K562 (cell line): ENCODE results near the gene SYDE1. TPM values are rescaled to one million over a fixed set of nuclear protein-coding genes. Genes with fewer than 3 reads are reported as not detected.

Experiments
- ATAC-seq: fragments of 200-7000 bp; cut with Tn5 transposase; 3 replicates; pipeline ENCODE4 v1.9.1; 2020; ENCODE audit warnings: moderate library complexity
- BruUV-seq: library from RNA; stranded (reverse); fragments of 400-500 nt; replicated peaks from 2 replicates; lab custom pipeline; 2021; lab: Mats Ljungman, UMichigan
- CTCF ChIA-PET: fragments of 300-600 bp; formaldehyde crosslinking; extraction: SDS; loops from one replicate; lab custom pipeline; 2021; ENCODE audit warnings: low intra/inter-chr PET ratio; lab: Yijun Ruan, JAX
- POLR2A ChIA-PET: fragments of 300-600, 350-650 bp; sonication (Branson Sonifier 250); formaldehyde crosslinking; extraction: SDS; loops from one replicate; lab custom pipeline; 2021; ENCODE audit warnings: antibody characterized with exemption, inconsistent platforms; lab: Yijun Ruan, JAX
- DNase-seq, 4 experiments: peaks; one replicate each; pipeline versions ENCODE4 v3.0.0 to v3.0.0-alpha.2; 2011 to 2018; ENCODE audit warnings: low spot score in 3 of 4, mixed read lengths in 3 of 4; ENCODE audit errors: extremely low read depth in 1 of 4
- FAIRE-seq: peaks from 2 replicates; lab custom pipeline; 2011; peaks lifted over from hg19 to GRCh38; lab: Jason Lieb, UNC
- H2AFZ ChIP-seq: 2 replicates; pipeline ENCODE4 v1.6.0; 2011; ENCODE audit warnings: low read depth, low read length, control low read depth, inconsistent platforms
- H3K27ac ChIP-seq: fragments of 200-600 bp; 3 replicates; pipeline ENCODE4 v1.8.0; 2011; ENCODE audit warnings: low read depth, mild to moderate bottlenecking, control low read depth, inconsistent platforms, low read length, moderate library complexity, mixed read lengths; ENCODE audit errors: extremely low read depth
- H3K27me3 ChIP-seq, 2 experiments: fragments of 300-600 bp in 1 of 2; 2 replicates in 1 of 2; 3 replicates in 1 of 2; pipeline versions ENCODE4 v1.6.0 to v1.8.0; 2011; ENCODE audit warnings: inconsistent platforms in 2 of 2, low read length in 2 of 2, mild to moderate bottlenecking in 1 of 2, mixed read lengths in 1 of 2, moderate library complexity in 1 of 2; ENCODE audit not compliant: control insufficient read depth in 2 of 2, insufficient read depth in 2 of 2
- H3K36me3 ChIP-seq: fragments of 300-600 bp; 3 replicates; pipeline ENCODE4 v1.8.0; 2011; ENCODE audit warnings: mild to moderate bottlenecking, low read length, inconsistent platforms; ENCODE audit not compliant: control insufficient read depth, insufficient read depth
- H3K4me1 ChIP-seq, 2 experiments: fragments of 200-600 bp in 1 of 2; replicated peaks in 1 of 2; 2 replicates in 1 of 2; 3 replicates in 1 of 2; pipeline versions ENCODE4 v1.5.1 to v1.8.0; 2011; ENCODE audit warnings: inconsistent platforms in 2 of 2, low read length in 2 of 2, mild to moderate bottlenecking in 1 of 2, mixed read lengths in 1 of 2, moderate library complexity in 1 of 2; ENCODE audit not compliant: control insufficient read depth in 2 of 2, insufficient read depth in 2 of 2
- H3K4me2 ChIP-seq: 2 replicates; pipeline ENCODE4 v1.6.1; 2011; ENCODE audit warnings: low read length, control low read depth, inconsistent platforms, mixed read lengths; ENCODE audit not compliant: insufficient read depth
- H3K4me3 ChIP-seq: fragments of 200-600 bp; sonication (generic), shearing (Covaris generic); 2 replicates; pipeline ENCODE4 v1.5.1; 2016; ENCODE audit warnings: control low read depth, inconsistent platforms
- H3K79me2 ChIP-seq: fragments of 200-600 bp; 3 replicates; pipeline ENCODE4 v1.8.0; 2011; ENCODE audit warnings: low read length, inconsistent platforms; ENCODE audit not compliant: control insufficient read depth, insufficient read depth
- H3K9ac ChIP-seq, 2 experiments: 2 replicates each; pipeline versions ENCODE4 v1.6.0 to v1.6.1; 2011; ENCODE audit warnings: low read depth in 2 of 2, low read length in 2 of 2, control low read depth in 1 of 2, inconsistent platforms in 1 of 2, mild to moderate bottlenecking in 1 of 2, mixed read lengths in 1 of 2; ENCODE audit not compliant: insufficient read depth in 1 of 2
- H3K9me1 ChIP-seq: one replicate; pipeline ENCODE4 v1.6.0; 2011; ENCODE audit warnings: inconsistent platforms, mild to moderate bottlenecking, low read length, moderate library complexity; ENCODE audit not compliant: control insufficient read depth, insufficient read depth
- H3K9me3 ChIP-seq: replicated peaks from 2 replicates; pipeline ENCODE4 v1.5.1; 2011; ENCODE audit warnings: low read depth, low read length, inconsistent platforms; ENCODE audit not compliant: control insufficient read depth, insufficient read depth
- H4K20me1 ChIP-seq: replicated peaks from 2 replicates; pipeline ENCODE4 v1.6.1; 2011; ENCODE audit warnings: low read length, inconsistent platforms, mixed read lengths; ENCODE audit not compliant: control insufficient read depth, insufficient read depth
- GATAD2A ChIP-seq: fragments of 450-650 bp; IDR thresholded peaks from 2 replicates; pipeline ENCODE4 v1.6.1; 2017
- HMG20A ChIP-seq: fragments of 450-650 bp; formaldehyde crosslinking; conservative IDR thresholded peaks from 2 replicates; pipeline ENCODE4 v1.4.0; 2020; ENCODE audit warnings: mild to moderate bottlenecking, mixed read lengths
- HMG20B ChIP-seq: fragments of 250-450 bp; sonication (Bioruptor Pico); IDR thresholded peaks from 2 replicates; pipeline ENCODE4 v1.5.0; 2021; ENCODE audit warnings: mild to moderate bottlenecking
- MTA3 ChIP-seq: fragments of 450-650 bp; formaldehyde crosslinking; IDR thresholded peaks from 2 replicates; pipeline ENCODE4 v1.6.1; 2017; ENCODE audit warnings: mild to moderate bottlenecking, borderline replicate concordance
- PTTG1 ChIP-seq: fragments of 450-650 bp; IDR thresholded peaks from 2 replicates; pipeline ENCODE4 v1.6.1; 2016; ENCODE audit warnings: low read depth, mild to moderate bottlenecking, missing genetic modification characterization, missing compliant biosample characterization
- RAD21 ChIP-seq, 2 experiments: fragments of 250-450 bp in 1 of 2; fragments of 450-650 bp in 1 of 2; sonication (Bioruptor Pico) in 1 of 2; formaldehyde crosslinking in 1 of 2; IDR thresholded peaks in 1 of 2; conservative IDR thresholded peaks in 1 of 2; 2 replicates each; pipeline versions ENCODE4 v1.4.0 to v1.8.0; 2020 to 2022; ENCODE audit warnings: mild to moderate bottlenecking in 2 of 2, moderate library complexity in 1 of 2
- ZFP36 ChIP-seq: fragments of 150-350 bp; IDR thresholded peaks from 2 replicates; pipeline ENCODE4 v1.6.1; 2018; ENCODE audit warnings: low read length, low read depth; ENCODE audit not compliant: partially characterized antibody
- ZSCAN32 ChIP-seq: fragments of 450-650 bp; formaldehyde crosslinking; IDR thresholded peaks from 2 replicates; pipeline ENCODE4 v1.4.0; 2020; ENCODE audit warnings: mild to moderate bottlenecking, moderate library complexity
- WGBS: fragments of 100-300 bp; shearing (Covaris generic); methylation state at CpG from one replicate; pipeline ENCODE4 v1.1.6; 2016; ENCODE audit warnings: low coverage, mixed read lengths; ENCODE audit not compliant: insufficient coverage; ENCODE audit errors: missing lambda C conversion rate; 5-methylcytosine and 5-hydroxymethylcytosine counted together
- in situ Hi-C: fragments of 300-500 bp; cut with MboI; formaldehyde crosslinking; loops from 4 replicates; pipeline ENCODE4 v1.15.0; 2018; ENCODE audit warnings: inconsistent platforms, mixed read lengths
- intact Hi-C: fragments of 100-400 bp; cut with micrococcal nuclease; formaldehyde crosslinking; loops from 2 replicates; pipeline ENCODE4 v1.14.2; 2022
- polyA plus RNA-seq, 8 experiments: library from polyadenylated mRNA; depleted of rRNA in 4 of 8; stranded (reverse) in 5 of 8; unstranded in 3 of 8; fragments of >200 nt; fragmentation: Nextera tagmentation in 2 of 8; fragmentation: Illumina TruSeq in 1 of 8; extraction: Ambion mirVana in 2 of 8; extraction: Trizol in 1 of 8; gene quantifications; 2 replicates each; pipeline versions ENCODE4 v1.2.1 to v1.2.3, GENCODE V29; 2011 to 2014; ENCODE audit warnings: inconsistent platforms in 1 of 8, missing spikeins in 1 of 8
- total RNA-seq, 7 experiments: library from RNA; depleted of rRNA in 6 of 7; stranded (reverse); fragments of >200 nt in 6 of 7; fragmentation: Illumina TruSeq in 2 of 7; extraction: Trizol in 2 of 7; gene quantifications; 2 replicates each; pipeline versions ENCODE4 v1.2.1 to v1.2.3, GENCODE V29; 2011 to 2021; ENCODE audit warnings: low replicate concordance in 1 of 7
- TF ChIP-seq, protein P1 (sequence below): IDR thresholded peaks from 2 replicates; pipeline ENCODE4 v1.6.1; 2011; ENCODE audit not compliant: insufficient read length; ENCODE audit errors: extremely low read depth
- TF ChIP-seq, protein P2 (sequence below), 3 experiments: IDR thresholded peaks in 2 of 3; conservative IDR thresholded peaks in 1 of 3; 2 replicates each; pipeline ENCODE4 v1.5.1; 2011 to 2012; ENCODE audit warnings: low read length in 3 of 3, mild to moderate bottlenecking in 3 of 3, control low read depth in 2 of 3, improper control_type of control experiment in 1 of 3, inconsistent platforms in 1 of 3, low read depth in 1 of 3, mixed read lengths in 1 of 3, moderate library complexity in 1 of 3; ENCODE audit not compliant: insufficient read depth in 2 of 3

SYDE1 gene
- total and polyA plus RNA-seq, 9 of the 15 experiments (the other 6 are each of a cell fraction or from before 2014, with no cell fraction given), result 0.04 TPM; not detected in 8

DNA sequence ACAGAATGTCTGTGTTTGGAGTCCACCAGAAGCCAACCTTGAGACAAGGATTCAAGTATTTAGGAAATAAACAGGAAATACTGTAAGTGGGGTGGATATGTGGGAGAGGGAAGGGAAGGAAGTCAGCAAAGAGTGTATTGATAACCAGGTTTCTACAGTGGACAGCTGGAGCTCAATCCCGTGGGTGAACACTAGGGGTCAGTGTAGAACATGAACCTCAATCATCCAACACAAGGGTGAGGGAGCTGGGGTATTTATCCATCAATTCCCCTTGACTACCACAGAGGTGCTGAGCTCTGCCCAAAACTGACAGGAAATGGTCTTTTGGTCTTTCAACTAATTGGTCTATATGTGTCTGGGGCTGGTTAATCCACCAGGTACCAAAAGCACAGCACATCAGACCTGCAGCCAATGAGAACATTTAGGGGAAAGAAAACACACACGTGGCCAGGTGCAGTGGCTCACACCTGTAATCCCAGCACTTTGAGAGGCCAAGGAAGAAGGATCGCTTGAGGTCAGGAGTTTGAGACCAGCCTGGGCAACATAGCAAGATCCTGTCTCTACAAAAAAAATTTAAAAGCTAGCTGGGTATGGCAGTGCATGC is 5.6 kb upstream of the SYDE1 start:
- no peak overlapping the region for H2AFZ ChIP-seq
- H3K9ac ChIP-seq, result no peak overlapping the region
- H3K27ac ChIP-seq, result no peak overlapping the region
- H3K9me3 ChIP-seq, result peaks cover 3% of the 10 kb centered on the region
- peak; percentile 70 for ATAC-seq
- H3K4me3 ChIP-seq, result no peak overlapping the region
- intact Hi-C loops (loop anchor here (1.0 kb wide), 1 partner anchor 49 kb away; no protein-coding TSS in a partner anchor), in situ Hi-C loops (no loop called here)
- WGBS, result 4% methylated on average over 3 of the region's 3 CpGs
- peaks cover 0 to 16% of the 10 kb centered on the region in 2 experiments; a peak in 3 of 5 replicates for H3K27me3 ChIP-seq
- ChIA-PET CTCF (interaction anchor here (0.6 to 1.8 kb wide), 2 partner anchors 49 to 455 kb away, joined by 3 to 7 read pairs; no protein-coding TSS in a partner anchor), POLR2A (interaction anchor here (1.6 kb wide), 1 partner anchor 12 kb away, joined by 5 read pairs; no protein-coding TSS in a partner anchor)
- H3K4me1 ChIP-seq, result no peaks in the 10 kb centered on the region
- peak; percentile 72 for FAIRE-seq
- no peaks in the 10 kb centered on the region for H3K9me1 ChIP-seq
- peak; percentile 42 to 61 (median 56) for DNase-seq
- no peaks in the 10 kb centered on the region for H3K36me3 ChIP-seq
- H3K79me2 ChIP-seq, result no peaks in the 10 kb centered on the region
- no peak overlapping the region for H3K4me2 ChIP-seq
- no TSS peak for BruUV-seq
- no peaks in the 10 kb centered on the region for H4K20me1 ChIP-seq
- TF ChIP-seq HMG20B (no peak), ZFP36 (peak; percentile 53), PTTG1 (tag) (no peak), RAD21 (CRISPR knock-in tag; conservative IDR thresholded peaks at IDR 0.05 in 1 of 2, IDR thresholded peaks at IDR 0.05 in 1 of 2) (peak; percentile 20 to 59; a peak in 2 of 4 replicates), HMG20A (CRISPR knock-in tag) (no peak), ZSCAN32 (CRISPR knock-in tag) (peak; percentile 95), MTA3 (no peak), GATAD2A (no peak)
- TF ChIP-seq, protein P1, sequence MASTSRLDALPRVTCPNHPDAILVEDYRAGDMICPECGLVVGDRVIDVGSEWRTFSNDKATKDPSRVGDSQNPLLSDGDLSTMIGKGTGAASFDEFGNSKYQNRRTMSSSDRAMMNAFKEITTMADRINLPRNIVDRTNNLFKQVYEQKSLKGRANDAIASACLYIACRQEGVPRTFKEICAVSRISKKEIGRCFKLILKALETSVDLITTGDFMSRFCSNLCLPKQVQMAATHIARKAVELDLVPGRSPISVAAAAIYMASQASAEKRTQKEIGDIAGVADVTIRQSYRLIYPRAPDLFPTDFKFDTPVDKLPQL, result no peak
- TF ChIP-seq, protein P2, sequence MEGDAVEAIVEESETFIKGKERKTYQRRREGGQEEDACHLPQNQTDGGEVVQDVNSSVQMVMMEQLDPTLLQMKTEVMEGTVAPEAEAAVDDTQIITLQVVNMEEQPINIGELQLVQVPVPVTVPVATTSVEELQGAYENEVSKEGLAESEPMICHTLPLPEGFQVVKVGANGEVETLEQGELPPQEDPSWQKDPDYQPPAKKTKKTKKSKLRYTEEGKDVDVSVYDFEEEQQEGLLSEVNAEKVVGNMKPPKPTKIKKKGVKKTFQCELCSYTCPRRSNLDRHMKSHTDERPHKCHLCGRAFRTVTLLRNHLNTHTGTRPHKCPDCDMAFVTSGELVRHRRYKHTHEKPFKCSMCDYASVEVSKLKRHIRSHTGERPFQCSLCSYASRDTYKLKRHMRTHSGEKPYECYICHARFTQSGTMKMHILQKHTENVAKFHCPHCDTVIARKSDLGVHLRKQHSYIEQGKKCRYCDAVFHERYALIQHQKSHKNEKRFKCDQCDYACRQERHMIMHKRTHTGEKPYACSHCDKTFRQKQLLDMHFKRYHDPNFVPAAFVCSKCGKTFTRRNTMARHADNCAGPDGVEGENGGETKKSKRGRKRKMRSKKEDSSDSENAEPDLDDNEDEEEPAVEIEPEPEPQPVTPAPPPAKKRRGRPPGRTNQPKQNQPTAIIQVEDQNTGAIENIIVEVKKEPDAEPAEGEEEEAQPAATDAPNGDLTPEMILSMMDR (IDR thresholded peaks at IDR 0.05 in 2 of 3, conservative IDR thresholded peaks at IDR 0.05 in 1 of 3; ENCODE audit: insufficient read depth in 2 of 3, low read depth in 1 of 3, low read length in 3 of 3), result peak; percentile 59 to 74 (median 71)
